ENCODE data around the gene AVEN.
"Not testable (repeated sequence)": the region's sequence is repeated elsewhere in the genome, so short reads cannot be mapped to it uniquely, and the experiment has no call there.

Gene AVEN

GRCh38 chr15:33846142-33846541, 192.9 kb downstream of the AVEN start:
- no peak for DNase-seq (ENCODE audit: low read depth)

GRCh38 chr15:33844597-33844996, 194.4 kb downstream of the AVEN start:
- no peak for DNase-seq (ENCODE audit: low read depth)

GRCh38 chr15:33844186-33844585, 194.8 kb downstream of the AVEN start:
- no peak for DNase-seq (ENCODE audit: low read depth)

GRCh38 chr15:33840615-33841014, 198.4 kb downstream of the AVEN start:
- no peak for DNase-seq (ENCODE audit: low read depth)

- DNase-seq (ENCODE audit: low read depth), result no peak
These were observed 199.5 kb downstream of the AVEN start for GRCh38 chr15:33839540-33839939.

- no peak for DNase-seq (ENCODE audit: low read depth)
These were observed 201.7 kb downstream of the AVEN start for GRCh38 chr15:33837294-33837693.

- no peak for DNase-seq (ENCODE audit: low read depth)
These were observed 203.9 kb downstream of the AVEN start for GRCh38 chr15:33834892-33835743.

GRCh38 chr15:33831646-33832045, 207.4 kb downstream of the AVEN start:
- DNase-seq (ENCODE audit: low read depth), result no peak

GRCh38 chr15:33830351-33830750, 208.7 kb downstream of the AVEN start:
- DNase-seq (ENCODE audit: low read depth), result no peak

GRCh38 chr15:33826201-33826600, 212.8 kb downstream of the AVEN start:
- no peak for DNase-seq (ENCODE audit: low read depth)

- no peak for DNase-seq (ENCODE audit: low read depth)
These were observed 213.6 kb downstream of the AVEN start for GRCh38 chr15:33825453-33825852.

GRCh38 chr15:33823119-33823518, 215.9 kb downstream of the AVEN start:
- DNase-seq (ENCODE audit: low read depth), result no peak

GRCh38 chr15:33822479-33822878, 216.5 kb downstream of the AVEN start:
- DNase-seq (ENCODE audit: low read depth), result no peak

GRCh38 chr15:33819499-33819898, 219.5 kb downstream of the AVEN start:
- not testable (repeated sequence) for DNase-seq (ENCODE audit: low read depth)
